Calu3 (cell line): ENCODE data around the gene ACTA1. TPM values are rescaled to one million over a fixed set of nuclear protein-coding genes. Genes with fewer than 3 reads are reported as not detected.

Source experiments
- BruUV-seq: library from RNA; stranded (reverse); fragments of 400-500 nt; replicated peaks from 2 replicates; lab custom pipeline; 2021; lab: Mats Ljungman, UMichigan
- CTCF ChIA-PET: fragments of 300-600 bp; sonication (Branson Sonifier 250); formaldehyde crosslinking; loops from one replicate; lab custom pipeline; 2022; ENCODE audit warnings: antibody characterized with exemption; lab: Charles Lee
- DNase-seq: peaks from one replicate; pipeline ENCODE4 v3.0.0; 2022
- H3K27ac Mint-ChIP-seq: one replicate; pipeline ENCODE4 v1.8.0; 2022; ENCODE audit warnings: mixed read lengths; ENCODE audit not compliant: unreplicated experiment
- H3K27me3 Mint-ChIP-seq: one replicate; pipeline ENCODE4 v1.8.0; 2022; ENCODE audit warnings: mixed read lengths; ENCODE audit not compliant: unreplicated experiment
- H3K36me3 Mint-ChIP-seq: one replicate; pipeline ENCODE4 v1.8.0; 2022; ENCODE audit warnings: mild to moderate bottlenecking, moderate library complexity, mixed read lengths; ENCODE audit not compliant: insufficient read depth, unreplicated experiment
- H3K4me1 Mint-ChIP-seq: one replicate; pipeline ENCODE4 v1.8.0; 2022; ENCODE audit warnings: mild to moderate bottlenecking, low read depth, mixed read lengths; ENCODE audit not compliant: unreplicated experiment
- H3K4me3 Mint-ChIP-seq: one replicate; pipeline ENCODE4 v1.8.0; 2022; ENCODE audit warnings: mild to moderate bottlenecking, low read depth, moderate library complexity, mixed read lengths; ENCODE audit not compliant: unreplicated experiment
- H3K9me3 Mint-ChIP-seq: one replicate; pipeline ENCODE4 v1.8.0; 2022; ENCODE audit warnings: low read depth, mixed read lengths; ENCODE audit not compliant: unreplicated experiment
- intact Hi-C: fragments of 100-400 bp; cut with micrococcal nuclease; formaldehyde crosslinking; loops from one replicate; pipeline ENCODE4 v1.10.0; 2022; ENCODE audit not compliant: unreplicated experiment
- total RNA-seq: library from RNA; stranded (reverse); gene quantifications from 2 replicates; pipeline ENCODE4 v1.2.3, GENCODE V29; 2022
- TF ChIP-seq, protein P1 (sequence below): fragments of 200-600 bp; IDR thresholded peaks from one replicate; pipeline ENCODE4 v1.8.0; 2022; ENCODE audit warnings: antibody characterized with exemption; ENCODE audit not compliant: unreplicated experiment

ACTA1 gene
- total RNA-seq, 1 experiment from 2014 or later = 0.45 TPM

DNA sequence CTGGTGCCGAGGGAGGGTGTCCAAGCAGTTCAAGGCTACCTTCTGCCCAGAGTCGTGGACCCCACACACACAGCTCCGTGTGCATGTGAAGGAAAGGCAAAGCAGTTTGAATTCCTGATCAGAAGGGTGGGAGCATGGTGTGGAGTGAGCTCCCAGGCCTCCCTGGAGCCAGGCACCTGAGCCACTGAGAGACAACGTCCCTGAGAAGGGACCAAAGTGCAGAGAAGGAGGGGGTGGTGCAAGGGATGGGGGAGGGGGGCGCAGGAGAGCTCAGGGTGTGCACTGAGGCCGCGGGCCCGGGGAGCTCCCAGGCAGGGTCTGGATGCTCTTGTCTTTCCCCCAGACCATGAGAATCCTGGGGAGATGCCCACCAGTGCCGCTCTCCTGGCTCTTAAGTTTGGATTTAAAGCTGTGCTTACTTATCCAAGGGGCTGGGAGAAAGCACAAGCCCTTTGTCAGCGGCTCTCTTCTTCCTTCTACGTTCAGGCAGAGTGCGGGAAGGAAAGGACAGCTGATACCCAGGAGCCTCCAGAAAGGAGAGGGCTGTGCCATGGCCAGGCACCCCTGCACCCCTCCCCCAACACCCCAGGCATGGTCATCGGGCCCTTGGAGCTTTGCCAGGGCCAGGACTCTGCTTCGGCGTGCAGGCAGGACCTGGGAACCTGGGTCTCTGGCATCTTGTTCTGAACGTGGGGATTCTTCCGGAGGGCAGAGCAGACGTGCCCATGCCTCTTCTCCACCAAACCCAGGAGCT, 24.1 kb downstream of the ACTA1 start:
- intact Hi-C loops = no loop called here
- Mint-ChIP-seq H3K27me3 (peaks cover 62% of the 10 kb centered on the region), H3K4me1 (no peaks in the 10 kb centered on the region), H3K4me3 (no peak overlapping the region), H3K27ac (no peak overlapping the region), H3K9me3 (no peaks in the 10 kb centered on the region), H3K36me3 (no peaks in the 10 kb centered on the region)
- CTCF ChIA-PET = interaction anchor here (0.6 kb wide), 1 partner anchor 713 kb away, joined by 3 read pairs; no protein-coding TSS in a partner anchor
- TF ChIP-seq, protein P1, sequence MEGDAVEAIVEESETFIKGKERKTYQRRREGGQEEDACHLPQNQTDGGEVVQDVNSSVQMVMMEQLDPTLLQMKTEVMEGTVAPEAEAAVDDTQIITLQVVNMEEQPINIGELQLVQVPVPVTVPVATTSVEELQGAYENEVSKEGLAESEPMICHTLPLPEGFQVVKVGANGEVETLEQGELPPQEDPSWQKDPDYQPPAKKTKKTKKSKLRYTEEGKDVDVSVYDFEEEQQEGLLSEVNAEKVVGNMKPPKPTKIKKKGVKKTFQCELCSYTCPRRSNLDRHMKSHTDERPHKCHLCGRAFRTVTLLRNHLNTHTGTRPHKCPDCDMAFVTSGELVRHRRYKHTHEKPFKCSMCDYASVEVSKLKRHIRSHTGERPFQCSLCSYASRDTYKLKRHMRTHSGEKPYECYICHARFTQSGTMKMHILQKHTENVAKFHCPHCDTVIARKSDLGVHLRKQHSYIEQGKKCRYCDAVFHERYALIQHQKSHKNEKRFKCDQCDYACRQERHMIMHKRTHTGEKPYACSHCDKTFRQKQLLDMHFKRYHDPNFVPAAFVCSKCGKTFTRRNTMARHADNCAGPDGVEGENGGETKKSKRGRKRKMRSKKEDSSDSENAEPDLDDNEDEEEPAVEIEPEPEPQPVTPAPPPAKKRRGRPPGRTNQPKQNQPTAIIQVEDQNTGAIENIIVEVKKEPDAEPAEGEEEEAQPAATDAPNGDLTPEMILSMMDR = no peak
- BruUV-seq = no TSS peak
- DNase-seq = no peak

DNA sequence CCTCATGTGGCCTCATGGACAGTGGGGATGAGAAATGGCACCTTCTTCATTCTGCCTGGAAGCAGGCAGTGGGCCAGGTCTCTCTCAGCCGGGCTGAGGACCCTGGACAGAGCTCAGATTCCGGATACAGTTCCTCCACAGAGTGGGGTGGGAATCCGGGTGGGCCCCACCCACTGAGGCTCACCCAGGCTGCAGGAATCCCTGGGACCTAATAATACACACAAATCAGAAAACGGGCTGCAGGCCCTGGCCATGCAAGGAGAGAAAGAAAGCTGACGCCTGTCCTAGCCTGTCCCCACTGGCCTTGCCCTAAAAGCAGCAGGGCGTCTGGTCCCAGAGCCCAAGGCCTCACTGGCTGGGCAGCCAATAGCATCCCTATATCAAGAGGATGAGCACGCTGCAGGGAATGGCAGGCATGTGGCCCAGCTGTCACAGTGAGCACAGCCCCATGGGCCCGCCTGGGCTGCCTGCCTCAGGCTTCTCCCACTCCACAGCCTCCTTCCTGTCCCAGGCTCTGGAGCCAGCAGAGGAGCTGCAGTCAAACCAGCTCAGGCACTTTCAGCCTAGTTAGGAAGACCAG, 25.3 kb downstream of the ACTA1 start:
- H3K9me3 Mint-ChIP-seq = no peaks in the 10 kb centered on the region
- no peaks in the 10 kb centered on the region for H3K4me1 Mint-ChIP-seq
- CTCF ChIA-PET = no interaction called here
- intact Hi-C loops = no loop called here
- H3K27me3 Mint-ChIP-seq = peaks cover 75% of the 10 kb centered on the region
- H3K27ac Mint-ChIP-seq = no peak overlapping the region
- no peak overlapping the region for H3K4me3 Mint-ChIP-seq
- TF ChIP-seq, protein P1 = no peak
- no peak for DNase-seq
- no TSS peak for BruUV-seq
- no peaks in the 10 kb centered on the region for H3K36me3 Mint-ChIP-seq

DNA sequence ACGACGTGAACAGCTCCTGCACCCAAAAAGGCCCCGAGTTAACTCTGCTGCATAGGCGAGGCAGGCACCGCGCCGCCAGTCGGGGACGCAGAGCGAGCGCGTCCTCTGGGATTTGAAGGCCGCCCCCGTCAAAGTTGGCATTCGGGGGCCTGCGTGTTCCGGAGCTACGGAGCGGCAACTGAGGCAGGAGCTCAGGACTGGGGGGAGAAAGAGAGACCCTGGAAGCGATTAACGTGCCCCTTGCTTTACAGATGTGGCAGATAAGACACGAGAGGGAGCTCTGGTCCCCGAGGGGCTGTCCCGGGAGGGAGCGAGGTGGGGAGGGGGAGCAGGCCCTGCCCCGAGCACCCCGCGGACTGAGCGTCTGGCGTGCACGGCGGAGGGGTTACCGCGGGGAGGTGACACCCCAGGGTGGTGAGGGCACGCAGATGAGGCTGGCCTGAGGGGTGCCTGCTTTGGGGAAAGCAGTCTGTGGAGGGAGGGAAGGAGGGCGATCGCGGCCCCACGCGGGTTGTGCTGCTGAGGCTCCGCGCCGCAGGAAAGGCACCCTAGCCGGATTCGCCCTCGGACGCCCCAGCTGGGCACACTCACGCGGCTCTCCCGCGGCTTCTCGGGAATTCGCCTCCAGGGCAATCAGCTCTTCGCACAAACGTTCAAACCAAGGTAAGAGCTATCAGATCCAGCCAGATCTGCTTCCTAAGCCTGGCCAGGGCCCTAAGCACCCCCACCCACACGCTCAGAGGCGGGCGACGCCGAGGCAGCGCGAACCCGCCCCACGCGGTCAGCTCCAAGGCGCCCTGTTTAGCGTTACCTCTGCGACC, 26.5 kb downstream of the ACTA1 start:
- TF ChIP-seq, protein P1 = no peak
- no TSS peak for BruUV-seq
- peaks cover 86% of the 10 kb centered on the region for H3K27me3 Mint-ChIP-seq
- intact Hi-C loops = no loop called here
- no peaks in the 10 kb centered on the region for H3K4me1 Mint-ChIP-seq
- DNase-seq = no peak
- no peaks in the 10 kb centered on the region for H3K36me3 Mint-ChIP-seq
- H3K9me3 Mint-ChIP-seq = no peaks in the 10 kb centered on the region
- CTCF ChIA-PET = interaction anchor here (0.6 to 0.7 kb wide), 2 partner anchors 11 to 79 kb away, joined by 3 to 8 read pairs; no protein-coding TSS in a partner anchor
- no peak overlapping the region for H3K27ac Mint-ChIP-seq
- no peak overlapping the region for H3K4me3 Mint-ChIP-seq

DNA sequence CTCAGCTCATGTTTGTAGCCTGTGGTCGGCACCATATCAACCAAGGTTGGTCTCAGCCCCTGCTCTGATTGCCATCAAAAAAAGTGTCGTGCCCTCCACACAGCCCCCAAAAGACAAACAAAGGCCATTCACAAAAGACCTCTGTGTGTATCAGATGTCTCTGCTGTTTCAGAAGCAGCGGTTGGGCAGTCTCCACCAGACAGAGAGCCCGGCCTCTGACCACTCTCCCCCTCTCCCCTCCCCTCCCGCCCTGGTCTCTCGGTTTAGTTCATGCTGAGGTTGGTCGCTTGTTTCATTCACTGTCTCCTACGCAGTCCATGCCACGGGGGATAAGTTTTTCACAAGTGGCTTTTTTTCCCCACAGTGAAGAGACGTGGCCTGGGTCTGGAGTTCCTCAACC, 27.1 kb downstream of the ACTA1 start:
- intact Hi-C loops = no loop called here
- DNase-seq = no peak
- Mint-ChIP-seq H3K4me1 (no peaks in the 10 kb centered on the region), H3K4me3 (no peak overlapping the region), H3K9me3 (no peaks in the 10 kb centered on the region), H3K27ac (no peak overlapping the region), H3K27me3 (peaks cover 92% of the 10 kb centered on the region), H3K36me3 (no peaks in the 10 kb centered on the region)
- CTCF ChIA-PET = interaction anchor here (0.7 kb wide), 1 partner anchor 10 kb away, joined by 3 read pairs; no protein-coding TSS in a partner anchor
- BruUV-seq = no TSS peak
- TF ChIP-seq, protein P1 = no peak
